Activated CD8-positive, alpha-beta T cell treated with anti-CD3 and anti-CD28 coated beads, Interleukin-2, amount 10 ng/mL, durations not matched to agents 7 days and 5 days (primary cell): ENCODE results near the gene MAN2A1. TPM values are rescaled to one million over a fixed set of nuclear protein-coding genes. Genes with fewer than 3 reads are reported as not detected.

Experiments used
- ATAC-seq: fragments of 150-1000 bp; cut with Tn5 transposase; one replicate; pipeline ENCODE4 v1.10.0; 2021; ENCODE audit warnings: moderate library complexity
- CTCF ChIA-PET: fragments of 350-600 bp; sonication (Branson Sonifier 250); formaldehyde crosslinking; loops from one replicate; lab custom pipeline; 2021; ENCODE audit warnings: antibody characterized with exemption; lab: Charles Lee
- POLR2A ChIA-PET: fragments of 350-600 bp; sonication (Branson Sonifier 250); formaldehyde crosslinking; loops from one replicate; lab custom pipeline; 2021; ENCODE audit warnings: antibody characterized with exemption; lab: Charles Lee
- DNase-seq: peaks from one replicate; pipeline ENCODE4 v3.0.0-alpha.2; 2020
- H3K27ac Mint-ChIP-seq: one replicate; pipeline ENCODE4 v1.8.0; 2021; ENCODE audit warnings: mild to moderate bottlenecking, mixed read lengths
- H3K27me3 Mint-ChIP-seq: one replicate; pipeline ENCODE4 v1.8.0; 2021; ENCODE audit warnings: low read depth, mixed read lengths
- H3K36me3 Mint-ChIP-seq: one replicate; pipeline ENCODE4 v1.8.0; 2021; ENCODE audit warnings: low read depth, mixed read lengths
- H3K4me1 Mint-ChIP-seq: one replicate; pipeline ENCODE4 v1.8.0; 2021; ENCODE audit warnings: low read depth, mixed read lengths
- H3K4me3 Mint-ChIP-seq: one replicate; pipeline ENCODE4 v1.8.0; 2021; ENCODE audit warnings: mild to moderate bottlenecking, mixed read lengths
- H3K9me3 Mint-ChIP-seq: one replicate; pipeline ENCODE4 v1.8.0; 2022; ENCODE audit warnings: mixed read lengths; ENCODE audit not compliant: insufficient read depth
- total RNA-seq, 2 experiments: library from RNA; stranded (reverse); gene quantifications; one replicate each; pipeline ENCODE4 v1.2.3, GENCODE V29; 2021

Gene MAN2A1
- total RNA-seq, 2 experiments from 2014 or later: 26.3 to 28.3 TPM

DNA sequence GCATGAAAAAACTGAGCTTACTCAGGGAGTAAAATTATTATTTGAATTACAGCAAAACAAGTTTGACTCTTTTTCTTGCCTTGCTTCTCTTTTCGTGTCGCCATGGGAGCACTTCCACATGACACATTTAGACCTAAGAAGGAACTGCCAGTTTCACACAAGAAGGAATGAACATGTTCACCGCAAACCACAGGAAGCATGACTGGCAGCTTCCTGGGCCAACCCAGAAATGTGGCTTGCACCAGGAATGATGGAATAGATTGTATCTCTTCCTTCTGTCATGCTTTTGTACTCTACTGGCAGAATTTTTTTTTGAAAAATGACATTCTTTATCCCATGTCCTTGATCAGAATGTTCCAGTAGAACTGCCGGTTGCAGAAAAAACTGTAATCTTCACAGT is 32.9 kb upstream of the MAN2A1 start:
- ChIA-PET CTCF (interaction anchor here (0.7 kb wide), 1 partner anchor 231 kb away, joined by 3 read pairs; no protein-coding TSS in a partner anchor), POLR2A (no interaction called here)
- Mint-ChIP-seq H3K4me1 (peaks cover 15% of the 10 kb centered on the region), H3K9me3 (no peaks in the 10 kb centered on the region), H3K4me3 (no peak overlapping the region), H3K27me3 (peaks cover 10% of the 10 kb centered on the region), H3K27ac (no peak overlapping the region), H3K36me3 (no peaks in the 10 kb centered on the region)
- ATAC-seq (peak; percentile 76), DNase-seq (peak; percentile 58)

DNA sequence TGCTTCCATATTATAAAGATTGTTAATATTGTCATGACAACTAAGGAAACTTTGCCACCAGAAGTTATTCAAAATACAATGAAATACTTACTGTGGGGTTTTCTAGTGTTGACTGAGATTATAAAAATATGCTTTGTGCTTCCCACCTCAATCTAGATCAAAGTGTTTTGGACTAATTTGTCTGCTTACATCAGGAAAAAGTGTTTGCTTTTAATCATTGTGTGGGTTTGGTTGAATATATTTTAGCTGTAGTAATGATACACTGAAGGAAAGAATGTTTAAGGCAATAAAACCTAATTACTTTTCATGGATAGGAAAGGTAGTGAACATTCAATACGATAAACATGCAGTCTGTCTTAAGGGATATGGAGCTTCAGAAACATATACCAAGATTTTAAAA is 29.8 kb upstream of the MAN2A1 start:
- DNase-seq: no peak
- no peaks in the 10 kb centered on the region for H3K9me3 Mint-ChIP-seq
- POLR2A ChIA-PET: no interaction called here
- H3K4me3 Mint-ChIP-seq: no peak overlapping the region
- no peaks in the 10 kb centered on the region for H3K36me3 Mint-ChIP-seq
- H3K27ac Mint-ChIP-seq: no peak overlapping the region
- peaks cover 10% of the 10 kb centered on the region for H3K27me3 Mint-ChIP-seq
- H3K4me1 Mint-ChIP-seq: peaks cover 15% of the 10 kb centered on the region
- CTCF ChIA-PET: no interaction called here
- no peak for ATAC-seq

DNA sequence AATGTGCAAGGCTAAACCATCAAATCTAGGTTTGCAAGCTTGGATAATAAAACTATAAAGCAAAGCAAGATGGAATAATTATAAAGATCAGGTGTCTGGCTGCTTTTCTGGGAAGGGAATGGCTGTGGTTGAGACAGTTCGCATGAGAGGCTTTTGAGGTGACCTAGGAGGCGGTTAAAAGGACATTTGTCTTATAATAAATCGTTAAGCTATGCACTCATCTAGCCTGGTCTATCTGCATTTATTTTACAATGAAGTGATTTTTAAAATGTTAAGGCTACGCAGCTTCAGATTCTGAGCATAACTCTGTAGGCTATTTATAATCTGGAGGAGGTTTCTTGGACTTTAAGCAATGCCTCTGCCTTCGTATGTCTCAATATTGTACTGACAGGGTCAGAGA is 29.4 kb upstream of the MAN2A1 start:
- Mint-ChIP-seq H3K9me3 (no peaks in the 10 kb centered on the region), H3K36me3 (no peaks in the 10 kb centered on the region)
- POLR2A ChIA-PET: interaction anchor here (0.5 kb wide), 1 partner anchor 19 kb away, joined by 3 read pairs; no protein-coding TSS in a partner anchor

DNA sequence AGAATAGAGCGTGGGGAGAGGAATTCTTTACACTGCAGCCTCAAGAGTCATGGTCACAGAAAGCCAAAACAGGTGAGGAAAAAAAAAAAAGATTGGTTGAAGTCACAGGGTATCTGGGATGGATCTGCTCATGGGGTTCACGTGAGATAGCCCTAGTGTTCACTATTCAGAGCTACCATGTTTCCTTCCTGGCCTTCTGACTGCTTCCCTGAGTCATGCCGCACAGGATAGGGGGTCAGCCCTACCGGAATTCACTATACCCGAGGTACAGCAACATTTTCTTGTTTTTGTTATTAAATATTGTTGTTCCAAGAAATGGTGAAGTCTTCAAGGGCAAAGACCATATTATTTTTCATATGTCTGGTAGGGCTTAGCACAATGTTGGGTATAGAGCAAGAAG is 21.5 kb upstream of the MAN2A1 start:
- no peak overlapping the region for H3K4me3 Mint-ChIP-seq
- H3K27me3 Mint-ChIP-seq: peaks cover 14% of the 10 kb centered on the region
- H3K36me3 Mint-ChIP-seq: no peaks in the 10 kb centered on the region
- CTCF ChIA-PET: no interaction called here
- no peaks in the 10 kb centered on the region for H3K4me1 Mint-ChIP-seq
- POLR2A ChIA-PET: no interaction called here
- no peak for DNase-seq
- no peak for ATAC-seq
- no peak overlapping the region for H3K27ac Mint-ChIP-seq
- no peaks in the 10 kb centered on the region for H3K9me3 Mint-ChIP-seq

More for the DNA sequence above, 29.4 kb upstream of the MAN2A1 start:
- Mint-ChIP-seq H3K27me3 (peaks cover 10% of the 10 kb centered on the region), H3K27ac (no peak overlapping the region), H3K4me1 (peaks cover 15% of the 10 kb centered on the region), H3K4me3 (no peak overlapping the region)
- CTCF ChIA-PET: no interaction called here
- ATAC-seq (no peak), DNase-seq (no peak)

DNA sequence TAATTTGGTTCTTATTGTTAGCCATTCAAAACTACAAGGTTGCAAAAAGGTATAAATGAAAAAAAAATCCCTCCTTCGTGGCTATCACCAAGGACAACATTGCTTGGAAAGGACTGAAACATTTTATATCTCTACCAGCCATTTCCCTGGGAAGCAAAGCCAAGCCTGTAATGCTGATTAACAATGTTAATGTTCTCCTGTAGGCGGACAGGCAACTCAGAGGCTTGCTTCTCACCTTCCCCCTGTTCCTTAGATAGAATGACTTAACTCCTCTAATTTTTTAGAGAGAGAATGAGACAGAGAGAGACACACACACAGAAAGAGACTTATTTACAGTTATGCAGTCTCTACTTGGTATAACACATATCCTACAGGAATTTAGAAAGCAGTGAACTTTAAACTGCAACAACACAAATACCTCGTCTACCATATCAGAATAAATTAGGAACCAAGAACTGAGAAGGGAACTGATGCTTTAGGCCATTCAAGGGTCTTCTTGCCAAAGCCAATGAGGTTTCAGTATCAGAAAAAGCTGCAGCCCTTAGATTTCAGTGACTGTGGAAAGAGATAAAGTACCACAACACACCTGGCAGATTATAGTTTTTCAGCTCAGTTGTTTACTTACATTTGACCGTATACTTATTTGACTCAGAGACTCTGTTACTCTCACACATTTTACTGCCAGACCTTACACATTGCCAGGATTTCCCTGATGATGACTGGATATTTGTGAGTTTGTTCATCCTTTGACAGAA is 20.9 kb upstream of the MAN2A1 start:
- POLR2A ChIA-PET: no interaction called here
- H3K27ac Mint-ChIP-seq: no peak overlapping the region
- ATAC-seq (no peak), DNase-seq (no peak)
- H3K9me3 Mint-ChIP-seq: no peaks in the 10 kb centered on the region
- H3K36me3 Mint-ChIP-seq: no peaks in the 10 kb centered on the region
- peaks cover 16% of the 10 kb centered on the region for H3K27me3 Mint-ChIP-seq
- H3K4me3 Mint-ChIP-seq: no peak overlapping the region
- CTCF ChIA-PET: no interaction called here
- H3K4me1 Mint-ChIP-seq: no peaks in the 10 kb centered on the region

DNA sequence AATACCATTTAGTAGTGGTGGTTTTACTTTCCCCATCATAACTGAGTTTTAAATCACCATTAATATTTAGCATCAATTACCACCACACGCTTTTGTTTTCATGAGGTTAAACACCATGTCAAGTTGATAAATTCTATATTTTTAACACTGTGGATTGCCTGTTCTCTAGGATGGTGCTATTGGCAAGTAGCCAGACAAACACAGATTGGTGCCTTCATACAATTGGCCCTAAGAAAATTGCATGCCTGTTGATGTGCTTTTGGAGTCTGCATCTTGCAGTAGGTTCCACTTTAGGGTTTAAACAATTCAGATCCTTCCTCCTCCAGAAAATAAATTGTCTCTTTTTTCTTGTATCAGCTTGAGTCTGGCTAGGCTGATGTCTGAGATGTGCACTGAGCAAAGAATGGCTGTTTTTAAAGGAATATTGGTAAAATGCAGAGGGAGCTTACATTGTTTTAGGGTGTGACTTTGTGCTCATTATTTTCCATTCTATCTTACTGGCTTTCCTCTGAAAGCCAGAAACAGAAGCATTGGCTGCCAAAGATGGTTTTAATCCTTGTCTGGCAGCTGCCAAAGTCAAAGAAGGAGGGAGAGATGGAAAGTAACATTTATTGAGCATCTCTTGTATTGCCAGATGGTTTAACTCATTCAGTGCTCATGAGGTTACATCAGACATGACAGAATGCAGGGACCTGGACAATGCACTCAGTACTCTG is 19.6 kb upstream of the MAN2A1 start:
- Mint-ChIP-seq H3K9me3 (no peaks in the 10 kb centered on the region), H3K4me1 (no peaks in the 10 kb centered on the region), H3K27ac (no peak overlapping the region), H3K27me3 (peaks cover 16% of the 10 kb centered on the region), H3K4me3 (no peak overlapping the region), H3K36me3 (no peaks in the 10 kb centered on the region)
- ATAC-seq: no peak
- ChIA-PET CTCF (no interaction called here), POLR2A (no interaction called here)
- DNase-seq: no peak

DNA sequence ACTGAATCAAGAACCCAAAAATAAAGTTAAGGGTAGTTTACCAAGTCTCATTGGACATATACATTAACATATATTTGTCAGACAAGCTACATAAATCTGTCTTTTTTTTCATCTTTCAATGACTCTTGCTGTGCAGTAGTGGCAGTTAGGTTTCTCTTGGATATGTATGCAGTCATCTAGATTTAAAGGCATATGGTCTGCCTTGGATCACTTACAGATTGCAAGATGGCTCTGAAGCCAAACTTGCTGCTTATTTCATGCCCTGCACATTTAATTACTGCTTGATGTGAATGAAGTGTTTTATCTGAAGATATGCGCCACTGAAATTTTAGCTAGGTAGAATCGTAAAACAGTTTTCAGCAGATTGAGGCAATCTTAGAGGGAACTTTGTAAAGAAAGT is 18.6 kb upstream of the MAN2A1 start:
- ChIA-PET CTCF (no interaction called here), POLR2A (no interaction called here)
- Mint-ChIP-seq H3K27ac (no peak overlapping the region), H3K27me3 (peaks cover 16% of the 10 kb centered on the region), H3K9me3 (no peaks in the 10 kb centered on the region), H3K36me3 (no peaks in the 10 kb centered on the region), H3K4me3 (no peak overlapping the region), H3K4me1 (no peaks in the 10 kb centered on the region)
- ATAC-seq (no peak), DNase-seq (no peak)

DNA sequence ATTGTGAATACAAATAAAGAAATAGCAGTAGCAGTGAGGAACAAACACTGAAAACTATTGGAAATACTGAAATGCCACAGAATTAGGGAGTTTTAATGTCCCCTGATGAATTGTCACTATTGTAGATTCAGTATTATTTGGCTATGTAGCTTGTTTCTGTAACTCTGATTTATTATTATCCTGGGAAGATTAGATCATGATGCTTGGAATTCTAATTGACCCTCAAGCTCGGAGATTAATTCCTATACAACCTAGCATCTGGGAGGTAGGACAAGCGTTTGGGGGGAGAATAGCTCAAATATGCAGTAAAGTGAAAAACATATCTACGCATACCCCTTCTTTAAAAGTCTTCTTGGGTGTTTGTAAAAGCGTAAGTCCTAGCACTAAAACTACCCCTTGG is 15.1 kb upstream of the MAN2A1 start:
- peaks cover 22% of the 10 kb centered on the region for H3K27me3 Mint-ChIP-seq
- no peaks in the 10 kb centered on the region for H3K36me3 Mint-ChIP-seq

DNA sequence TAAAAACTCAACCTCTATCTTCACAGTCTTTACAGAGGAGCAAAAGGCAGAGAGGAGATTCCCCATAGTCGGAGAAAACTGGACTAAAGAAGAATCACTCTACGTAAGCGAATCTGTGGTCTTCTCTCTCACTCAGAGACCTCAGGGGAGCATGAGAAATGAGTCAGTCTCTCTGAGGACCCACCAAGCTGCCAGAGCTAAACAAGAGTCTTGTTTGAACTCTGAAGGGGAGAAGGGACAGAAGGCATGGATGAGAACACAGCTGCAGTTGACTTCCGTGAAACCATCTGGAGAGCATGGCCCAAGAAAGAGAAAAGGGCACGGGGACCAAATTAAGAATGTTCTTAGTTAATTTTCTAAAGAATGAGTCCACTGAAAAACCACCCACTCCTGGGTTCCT is 12.8 kb upstream of the MAN2A1 start:
- DNase-seq: no peak
- no peaks in the 10 kb centered on the region for H3K36me3 Mint-ChIP-seq
- ATAC-seq: no peak
- peaks cover 19% of the 10 kb centered on the region for H3K27me3 Mint-ChIP-seq
- H3K9me3 Mint-ChIP-seq: no peaks in the 10 kb centered on the region
- H3K4me1 Mint-ChIP-seq: no peaks in the 10 kb centered on the region
- H3K4me3 Mint-ChIP-seq: no peak overlapping the region
- CTCF ChIA-PET: interaction anchor here (1.6 kb wide), 1 partner anchor 12 kb away, joined by 7 read pairs; no protein-coding TSS in a partner anchor
- POLR2A ChIA-PET: no interaction called here
- H3K27ac Mint-ChIP-seq: no peak overlapping the region

More for the DNA sequence above, 15.1 kb upstream of the MAN2A1 start:
- Mint-ChIP-seq H3K4me3 (no peak overlapping the region), H3K9me3 (no peaks in the 10 kb centered on the region), H3K27ac (no peak overlapping the region), H3K4me1 (no peaks in the 10 kb centered on the region)
- ChIA-PET POLR2A (no interaction called here), CTCF (interaction anchor here (1.2 kb wide), 1 partner anchor 14 kb away, joined by 5 read pairs; no protein-coding TSS in a partner anchor)
- ATAC-seq: no peak
- DNase-seq: no peak

DNA sequence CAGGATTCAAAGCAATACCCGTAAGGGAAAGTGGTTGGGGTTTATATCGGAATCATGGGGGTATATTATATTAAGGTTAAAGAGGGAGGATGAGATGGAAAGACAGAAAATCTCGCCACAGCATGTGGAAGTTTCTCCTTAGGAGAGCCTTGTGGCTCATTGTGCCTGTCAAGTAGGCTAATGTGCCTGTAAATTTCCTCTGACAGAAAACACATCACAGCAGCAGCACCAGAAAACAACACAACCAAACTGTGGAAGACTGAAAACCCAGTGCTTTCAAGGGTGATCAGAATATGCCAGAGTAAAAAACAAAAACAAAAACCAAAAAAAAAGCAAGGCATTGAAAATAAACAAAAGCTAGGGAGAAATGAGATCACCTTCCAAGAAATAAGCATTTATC is 11.3 kb upstream of the MAN2A1 start:
- ChIA-PET POLR2A (no interaction called here), CTCF (no interaction called here)
- ATAC-seq (no peak), DNase-seq (no peak)
- no peaks in the 10 kb centered on the region for H3K36me3 Mint-ChIP-seq
- no peak overlapping the region for H3K4me3 Mint-ChIP-seq
- H3K9me3 Mint-ChIP-seq: no peaks in the 10 kb centered on the region
- H3K27ac Mint-ChIP-seq: no peak overlapping the region
- peaks cover 15% of the 10 kb centered on the region for H3K27me3 Mint-ChIP-seq
- H3K4me1 Mint-ChIP-seq: no peaks in the 10 kb centered on the region

DNA sequence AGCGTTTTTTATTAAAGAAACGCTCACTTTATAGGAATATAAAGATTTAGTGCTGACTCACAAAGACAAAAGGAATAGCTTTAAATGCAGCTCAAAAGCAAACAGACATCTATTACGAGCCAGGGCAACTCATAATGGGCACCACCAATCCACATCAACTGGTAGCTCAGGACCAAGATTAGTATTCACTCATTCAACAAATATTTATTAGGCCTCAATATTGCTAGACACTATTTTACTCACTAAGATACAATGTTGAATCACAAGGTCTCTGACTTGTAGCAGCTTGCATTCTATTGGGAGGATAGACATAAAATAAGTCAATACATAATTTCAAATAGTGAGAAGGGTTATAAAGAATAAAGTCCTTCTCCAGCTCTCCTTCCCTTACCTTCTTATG is 8.0 kb upstream of the MAN2A1 start:
- no peaks in the 10 kb centered on the region for H3K4me1 Mint-ChIP-seq
- H3K9me3 Mint-ChIP-seq: no peaks in the 10 kb centered on the region
- no peaks in the 10 kb centered on the region for H3K36me3 Mint-ChIP-seq
- DNase-seq (no peak), ATAC-seq (no peak)
- peaks cover 10% of the 10 kb centered on the region for H3K27me3 Mint-ChIP-seq
- H3K4me3 Mint-ChIP-seq: no peak overlapping the region
- no peak overlapping the region for H3K27ac Mint-ChIP-seq
- ChIA-PET POLR2A (no interaction called here), CTCF (interaction anchor here (1.1 to 1.5 kb wide), 2 partner anchors 652 to 733 kb away, joined by 4 to 5 read pairs; no protein-coding TSS in a partner anchor)

DNA sequence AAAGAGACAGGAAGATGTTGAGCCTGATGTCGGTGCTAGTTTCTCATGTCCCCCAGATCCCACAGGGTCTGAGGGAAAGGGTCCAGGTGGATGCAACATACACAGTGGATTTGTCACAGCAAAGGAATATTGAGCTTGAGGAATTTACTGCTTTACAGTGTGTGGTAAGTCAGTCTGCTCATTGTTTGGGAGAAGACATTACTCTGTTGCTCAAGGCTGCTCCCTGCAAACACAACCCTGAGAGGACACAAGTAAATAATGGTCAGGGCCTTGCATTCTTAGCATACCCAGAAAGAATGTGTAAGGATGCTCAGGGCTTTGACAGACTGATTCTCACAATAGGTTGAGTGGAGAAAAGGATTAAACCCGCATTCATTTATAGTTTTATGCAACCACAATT is 7.3 kb upstream of the MAN2A1 start:
- H3K9me3 Mint-ChIP-seq: no peaks in the 10 kb centered on the region
- no peak overlapping the region for H3K4me3 Mint-ChIP-seq
- H3K36me3 Mint-ChIP-seq: no peaks in the 10 kb centered on the region
- ATAC-seq (no peak), DNase-seq (no peak)
- POLR2A ChIA-PET: interaction anchor here (0.6 kb wide), 1 partner anchor 744 kb away, joined by 3 read pairs; no protein-coding TSS in a partner anchor
- no peaks in the 10 kb centered on the region for H3K4me1 Mint-ChIP-seq
- CTCF ChIA-PET: interaction anchor here (1.5 kb wide), 1 partner anchor 651 kb away, joined by 5 read pairs; no protein-coding TSS in a partner anchor
- H3K27ac Mint-ChIP-seq: no peak overlapping the region
- H3K27me3 Mint-ChIP-seq: peaks cover 7% of the 10 kb centered on the region
